ENCODE data around the gene CACNG7.

DNA sequence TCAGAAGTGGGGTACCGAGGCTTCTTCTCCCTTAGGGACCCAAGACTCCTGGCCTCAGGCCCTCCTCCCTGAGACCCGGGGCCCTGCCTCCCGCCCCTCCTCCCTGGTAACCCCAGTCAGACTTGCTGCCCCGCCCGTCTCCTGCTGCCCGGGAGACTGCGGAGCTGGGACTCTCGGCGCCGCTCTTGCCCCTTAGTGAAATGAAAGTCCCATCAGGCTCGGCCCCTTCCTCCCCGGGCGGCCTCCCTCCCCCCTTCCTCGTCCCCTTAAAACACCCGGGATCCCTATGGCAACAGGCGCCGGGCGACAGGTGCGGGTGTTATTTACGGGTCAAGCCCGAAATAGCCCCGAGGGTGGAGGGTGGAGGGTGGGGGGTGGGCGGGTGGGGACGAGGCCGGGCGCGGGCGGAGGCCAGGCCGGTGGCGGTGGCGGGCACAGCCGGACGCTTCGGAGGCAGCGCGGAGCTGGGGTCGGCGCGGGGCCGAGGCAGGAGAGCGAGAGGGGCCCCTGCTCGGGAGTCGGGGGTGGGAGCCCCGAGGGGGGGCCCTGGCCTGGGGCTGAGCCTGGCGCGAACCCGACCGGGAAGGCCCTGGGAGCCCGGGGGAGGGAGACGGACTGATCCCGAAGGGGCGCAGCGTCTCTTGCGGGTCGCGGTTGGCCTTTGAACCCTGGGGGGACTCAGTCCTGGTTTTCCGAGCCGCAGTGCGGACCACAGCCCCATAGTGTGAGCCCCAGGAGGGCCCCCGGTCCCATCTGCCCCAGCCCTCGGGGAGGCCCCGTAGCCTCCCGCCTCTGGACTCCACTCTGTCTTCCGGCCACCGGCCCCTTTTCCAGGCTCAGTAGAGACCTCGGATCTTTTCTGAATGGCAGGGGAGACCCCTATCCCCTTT is 82.4 kb downstream of the CACNG7 start, which contains the start of gene CACNG6:
- TF ChIP-seq, protein P1, sequence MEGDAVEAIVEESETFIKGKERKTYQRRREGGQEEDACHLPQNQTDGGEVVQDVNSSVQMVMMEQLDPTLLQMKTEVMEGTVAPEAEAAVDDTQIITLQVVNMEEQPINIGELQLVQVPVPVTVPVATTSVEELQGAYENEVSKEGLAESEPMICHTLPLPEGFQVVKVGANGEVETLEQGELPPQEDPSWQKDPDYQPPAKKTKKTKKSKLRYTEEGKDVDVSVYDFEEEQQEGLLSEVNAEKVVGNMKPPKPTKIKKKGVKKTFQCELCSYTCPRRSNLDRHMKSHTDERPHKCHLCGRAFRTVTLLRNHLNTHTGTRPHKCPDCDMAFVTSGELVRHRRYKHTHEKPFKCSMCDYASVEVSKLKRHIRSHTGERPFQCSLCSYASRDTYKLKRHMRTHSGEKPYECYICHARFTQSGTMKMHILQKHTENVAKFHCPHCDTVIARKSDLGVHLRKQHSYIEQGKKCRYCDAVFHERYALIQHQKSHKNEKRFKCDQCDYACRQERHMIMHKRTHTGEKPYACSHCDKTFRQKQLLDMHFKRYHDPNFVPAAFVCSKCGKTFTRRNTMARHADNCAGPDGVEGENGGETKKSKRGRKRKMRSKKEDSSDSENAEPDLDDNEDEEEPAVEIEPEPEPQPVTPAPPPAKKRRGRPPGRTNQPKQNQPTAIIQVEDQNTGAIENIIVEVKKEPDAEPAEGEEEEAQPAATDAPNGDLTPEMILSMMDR (IDR thresholded peaks at IDR 0.05): no peak
- no peak for TF ChIP-seq POLR2A (IDR thresholded peaks at IDR 0.05)
